ENCODE data around the gene FOXC1.

Gene FOXC1

GRCh38 chr6:1579096-1579495 is 30.6 kb upstream of the FOXC1 start:
- H3K9me3 Mint-ChIP-seq, result no peaks in the 10 kb centered on the region
- H3K4me3 Mint-ChIP-seq, result no peak overlapping the region
- H3K27ac Mint-ChIP-seq, result no peak overlapping the region
- no peaks in the 10 kb centered on the region for H3K27me3 Mint-ChIP-seq
- H3K4me1 Mint-ChIP-seq, result no peaks in the 10 kb centered on the region
- no peaks in the 10 kb centered on the region for H3K36me3 Mint-ChIP-seq

GRCh38 chr6:1580109-1580508 is 29.6 kb upstream of the FOXC1 start:
- Mint-ChIP-seq H3K4me3 (no peak overlapping the region), H3K36me3 (no peaks in the 10 kb centered on the region), H3K27ac (no peak overlapping the region), H3K9me3 (no peaks in the 10 kb centered on the region), H3K4me1 (no peaks in the 10 kb centered on the region), H3K27me3 (no peaks in the 10 kb centered on the region)

- Mint-ChIP-seq H3K4me1 (no peaks in the 10 kb centered on the region), H3K27ac (no peak overlapping the region), H3K27me3 (no peaks in the 10 kb centered on the region), H3K4me3 (no peak overlapping the region), H3K9me3 (no peaks in the 10 kb centered on the region), H3K36me3 (no peaks in the 10 kb centered on the region)
Measured at GRCh38 chr6:1580585-1580984, 29.1 kb upstream of the FOXC1 start.

GRCh38 chr6:1581120-1581991 is 28.4 kb upstream of the FOXC1 start:
- H3K36me3 Mint-ChIP-seq, result no peaks in the 10 kb centered on the region
- no peak overlapping the region for H3K27ac Mint-ChIP-seq
- no peaks in the 10 kb centered on the region for H3K9me3 Mint-ChIP-seq
- H3K27me3 Mint-ChIP-seq, result no peaks in the 10 kb centered on the region
- H3K4me3 Mint-ChIP-seq, result no peak overlapping the region
- H3K4me1 Mint-ChIP-seq, result no peaks in the 10 kb centered on the region

GRCh38 chr6:1584146-1584545 is 25.6 kb upstream of the FOXC1 start:
- no peak overlapping the region for H3K4me3 Mint-ChIP-seq
- H3K9me3 Mint-ChIP-seq, result no peaks in the 10 kb centered on the region
- H3K36me3 Mint-ChIP-seq, result no peaks in the 10 kb centered on the region
- H3K27ac Mint-ChIP-seq, result no peak overlapping the region
- peaks cover 2% of the 10 kb centered on the region for H3K27me3 Mint-ChIP-seq
- H3K4me1 Mint-ChIP-seq, result no peaks in the 10 kb centered on the region

- Mint-ChIP-seq H3K4me3 (no peak overlapping the region), H3K27ac (no peak overlapping the region), H3K27me3 (peaks cover 2% of the 10 kb centered on the region), H3K4me1 (no peaks in the 10 kb centered on the region), H3K9me3 (no peaks in the 10 kb centered on the region), H3K36me3 (no peaks in the 10 kb centered on the region)
Measured at GRCh38 chr6:1584996-1585668, 24.6 kb upstream of the FOXC1 start.

GRCh38 chr6:1585669-1586049 is 24.1 kb upstream of the FOXC1 start:
- Mint-ChIP-seq H3K4me3 (no peak overlapping the region), H3K27ac (no peak overlapping the region), H3K9me3 (no peaks in the 10 kb centered on the region), H3K27me3 (peaks cover 2% of the 10 kb centered on the region), H3K36me3 (no peaks in the 10 kb centered on the region), H3K4me1 (no peaks in the 10 kb centered on the region)

GRCh38 chr6:1586256-1586655 is 23.5 kb upstream of the FOXC1 start:
- H3K27me3 Mint-ChIP-seq, result peaks cover 2% of the 10 kb centered on the region
- no peaks in the 10 kb centered on the region for H3K9me3 Mint-ChIP-seq
- no peaks in the 10 kb centered on the region for H3K36me3 Mint-ChIP-seq
- no peaks in the 10 kb centered on the region for H3K4me1 Mint-ChIP-seq
- H3K4me3 Mint-ChIP-seq, result no peak overlapping the region
- no peak overlapping the region for H3K27ac Mint-ChIP-seq

GRCh38 chr6:1586861-1587450 is 22.8 kb upstream of the FOXC1 start:
- peaks cover 2% of the 10 kb centered on the region for H3K27me3 Mint-ChIP-seq
- no peak overlapping the region for H3K4me3 Mint-ChIP-seq
- no peak overlapping the region for H3K27ac Mint-ChIP-seq
- H3K36me3 Mint-ChIP-seq, result no peaks in the 10 kb centered on the region
- H3K9me3 Mint-ChIP-seq, result no peaks in the 10 kb centered on the region
- no peaks in the 10 kb centered on the region for H3K4me1 Mint-ChIP-seq

GRCh38 chr6:1587546-1587945 is 22.2 kb upstream of the FOXC1 start:
- Mint-ChIP-seq H3K4me3 (no peak overlapping the region), H3K27me3 (peaks cover 2% of the 10 kb centered on the region), H3K27ac (no peak overlapping the region), H3K4me1 (no peaks in the 10 kb centered on the region), H3K9me3 (no peaks in the 10 kb centered on the region), H3K36me3 (no peaks in the 10 kb centered on the region)

GRCh38 chr6:1587977-1588376 is 21.7 kb upstream of the FOXC1 start:
- Mint-ChIP-seq H3K27me3 (peaks cover 2% of the 10 kb centered on the region), H3K27ac (no peak overlapping the region), H3K4me1 (no peaks in the 10 kb centered on the region), H3K4me3 (no peak overlapping the region), H3K36me3 (no peaks in the 10 kb centered on the region), H3K9me3 (no peaks in the 10 kb centered on the region)

GRCh38 chr6:1589208-1589607 is 20.5 kb upstream of the FOXC1 start:
- H3K4me3 Mint-ChIP-seq, result no peak overlapping the region

GRCh38 chr6:1590580-1590979 is 19.1 kb upstream of the FOXC1 start:
- Mint-ChIP-seq H3K4me1 (no peaks in the 10 kb centered on the region), H3K27ac (no peak overlapping the region), H3K27me3 (peaks cover 6% of the 10 kb centered on the region), H3K9me3 (no peaks in the 10 kb centered on the region), H3K4me3 (no peak overlapping the region), H3K36me3 (no peaks in the 10 kb centered on the region)

More at GRCh38 chr6:1589208-1589607, 20.5 kb upstream of the FOXC1 start:
- H3K27ac Mint-ChIP-seq, result no peak overlapping the region
- no peaks in the 10 kb centered on the region for H3K9me3 Mint-ChIP-seq
- H3K36me3 Mint-ChIP-seq, result no peaks in the 10 kb centered on the region
- H3K4me1 Mint-ChIP-seq, result no peaks in the 10 kb centered on the region
- H3K27me3 Mint-ChIP-seq, result peaks cover 4% of the 10 kb centered on the region

GRCh38 chr6:1591243-1591642 is 18.5 kb upstream of the FOXC1 start:
- Mint-ChIP-seq H3K27ac (no peak overlapping the region), H3K4me1 (peaks cover 3% of the 10 kb centered on the region), H3K27me3 (peaks cover 10% of the 10 kb centered on the region), H3K9me3 (no peaks in the 10 kb centered on the region), H3K36me3 (no peaks in the 10 kb centered on the region), H3K4me3 (no peak overlapping the region)

GRCh38 chr6:1591926-1592325 is 17.8 kb upstream of the FOXC1 start:
- Mint-ChIP-seq H3K36me3 (no peaks in the 10 kb centered on the region), H3K27ac (no peak overlapping the region), H3K9me3 (no peaks in the 10 kb centered on the region), H3K27me3 (peaks cover 12% of the 10 kb centered on the region), H3K4me3 (no peak overlapping the region), H3K4me1 (peaks cover 4% of the 10 kb centered on the region)

- peaks cover 13% of the 10 kb centered on the region for H3K27me3 Mint-ChIP-seq
- no peaks in the 10 kb centered on the region for H3K36me3 Mint-ChIP-seq
- peaks cover 4% of the 10 kb centered on the region for H3K4me1 Mint-ChIP-seq
- H3K4me3 Mint-ChIP-seq, result no peak overlapping the region
- no peak overlapping the region for H3K27ac Mint-ChIP-seq
- H3K9me3 Mint-ChIP-seq, result no peaks in the 10 kb centered on the region
Measured at GRCh38 chr6:1592852-1593251, 16.9 kb upstream of the FOXC1 start.

Measured in activated naive CD4-positive, alpha-beta T cell treated with anti-CD3 and anti-CD28 coated beads, Interleukin-2, amount 50 U/mL, for 24 hours (primary cell).